HCT116 (cell line): Measurements from ENCODE around the gene GALNT16. TPM values are rescaled to one million over a fixed set of nuclear protein-coding genes. Genes with fewer than 3 reads are reported as not detected.

Source experiments
- ATAC-seq: fragments of 200-7000 bp; cut with Tn5 transposase; 2 replicates; pipeline ENCODE4 v1.9.1; 2020; ENCODE audit warnings: mild to moderate bottlenecking, moderate library complexity
- BruUV-seq: library from RNA; stranded (reverse); fragments of 400-500 nt; replicated peaks from 2 replicates; lab custom pipeline; 2021; lab: Mats Ljungman, UMichigan
- CTCF ChIA-PET: fragments of 300-600 bp; sonication (Branson Sonifier 250); formaldehyde crosslinking; loops from one replicate; lab custom pipeline; 2021; ENCODE audit warnings: antibody characterized with exemption; lab: Charles Lee
- POLR2A ChIA-PET: fragments of 300-600, 350-600 bp; sonication (Branson Sonifier 250); formaldehyde crosslinking; loops from one replicate; lab custom pipeline; 2021; ENCODE audit warnings: antibody characterized with exemption; lab: Charles Lee
- RAD21 ChIA-PET, 2 experiments: fragments of 300-600 bp; sonication (Branson Sonifier 250); formaldehyde crosslinking; loops; one replicate each; lab custom pipeline; 2023; ENCODE audit warnings: low total read pairs in 2 of 2; ENCODE audit not compliant: uncharacterized antibody in 2 of 2, unreplicated experiment in 2 of 2, low non-redundant PET in 1 of 2; lab: Charles Lee
- DNase-seq: peaks from one replicate; pipeline ENCODE4 v3.0.0-alpha.2; 2010; ENCODE audit warnings: low read depth, low spot score
- H2AFZ ChIP-seq: fragments of 200-600 bp; shearing (Covaris generic), sonication (generic); 2 replicates; pipeline ENCODE4 v1.6.1; 2017; ENCODE audit warnings: low read depth, mixed run types, mixed read lengths, antibody characterized with exemption, low read length; ENCODE audit not compliant: poor library complexity, severe bottlenecking
- H3K27ac ChIP-seq: 2 replicates; pipeline ENCODE4 v1.5.1; 2012; ENCODE audit warnings: low read depth, low read length
- H3K27me3 ChIP-seq: fragments of 200-600 bp; sonication (generic); 2 replicates; pipeline ENCODE4 v1.6.1; 2016; ENCODE audit warnings: mixed run types, low read length, mixed read lengths; ENCODE audit not compliant: insufficient read depth
- H3K36me3 ChIP-seq, 2 experiments: fragments of 200-500 bp in 1 of 2; fragments of 200-600 bp in 1 of 2; sonication (Bioruptor generic) in 1 of 2; sonication (generic) in 1 of 2; 2 replicates each; pipeline versions ENCODE4 v1.5.1 to v1.6.1; 2014 to 2016; ENCODE audit warnings: low read length in 2 of 2, inconsistent platforms in 1 of 2, mixed read lengths in 1 of 2, mixed run types in 1 of 2; ENCODE audit not compliant: insufficient read depth in 2 of 2, control insufficient read depth in 1 of 2
- H3K4me1 ChIP-seq, 2 experiments: fragments of 200-600 bp in 1 of 2; sonication (generic) in 1 of 2; 2 replicates each; pipeline versions ENCODE4 v1.5.1 to v1.6.1; 2012 to 2017; ENCODE audit warnings: low read length in 2 of 2, inconsistent platforms in 1 of 2, mild to moderate bottlenecking in 1 of 2, mixed read lengths in 1 of 2, mixed run types in 1 of 2, moderate library complexity in 1 of 2; ENCODE audit not compliant: insufficient read depth in 2 of 2, control insufficient read depth in 1 of 2
- H3K4me2 ChIP-seq: fragments of 200-600 bp; sonication (generic); 2 replicates; pipeline ENCODE4 v1.6.1; 2017; ENCODE audit warnings: mixed run types, low read length, mixed read lengths
- H3K4me3 ChIP-seq, 2 experiments: fragments of 200-600 bp in 1 of 2; sonication (generic) in 1 of 2; replicated peaks in 1 of 2; 2 replicates each; pipeline ENCODE4 v1.5.1; 2011 to 2016; ENCODE audit warnings: low read length in 2 of 2, control low read depth in 1 of 2, low read depth in 1 of 2, mild to moderate bottlenecking in 1 of 2, mixed read lengths in 1 of 2, mixed run types in 1 of 2
- H3K79me2 ChIP-seq: fragments of 200-600 bp; sonication (generic); 2 replicates; pipeline ENCODE4 v1.6.1; 2017; ENCODE audit warnings: mild to moderate bottlenecking, mixed run types, low read length, moderate library complexity, mixed read lengths; ENCODE audit not compliant: insufficient read depth
- H3K9ac ChIP-seq: fragments of 200-600 bp; sonication (generic); 2 replicates; pipeline ENCODE4 v1.6.1; 2016; ENCODE audit warnings: low read length, mixed read lengths
- H3K9me2 ChIP-seq: fragments of 200-600 bp; sonication (generic), shearing (Covaris generic); 2 replicates; pipeline ENCODE4 v1.6.1; 2017; ENCODE audit warnings: mixed run types, mild to moderate bottlenecking, moderate library complexity; ENCODE audit not compliant: insufficient read depth
- H3K9me3 ChIP-seq, 2 experiments: fragments of 200-500 bp in 1 of 2; fragments of 200-600 bp in 1 of 2; sonication (Bioruptor generic) in 1 of 2; sonication (generic) in 1 of 2; 2 replicates each; pipeline ENCODE4 v1.6.1; 2014 to 2017; ENCODE audit warnings: low read length in 2 of 2, mixed read lengths in 2 of 2, inconsistent platforms in 1 of 2, low read depth in 1 of 2, mild to moderate bottlenecking in 1 of 2, mixed run types in 1 of 2, moderate library complexity in 1 of 2; ENCODE audit not compliant: control insufficient read depth in 1 of 2, insufficient read depth in 1 of 2
- H4K20me1 ChIP-seq: fragments of 200-600 bp; sonication (generic), shearing (Covaris generic); 2 replicates; pipeline ENCODE4 v1.6.1; 2017; ENCODE audit warnings: mixed run types, mild to moderate bottlenecking, moderate library complexity; ENCODE audit not compliant: insufficient read depth
- ATF3 ChIP-seq: IDR thresholded peaks from 2 replicates; pipeline ENCODE4 v1.6.1; 2012
- CBX3 ChIP-seq: IDR thresholded peaks from 2 replicates; pipeline ENCODE4 v1.6.1; 2012; ENCODE audit warnings: low read depth
- CEBPB ChIP-seq: IDR thresholded peaks from 2 replicates; pipeline ENCODE4 v1.6.1; 2012; ENCODE audit warnings: low read depth
- CTCF ChIP-seq, 3 experiments: fragments of 200-600 bp in 1 of 3; sonication (generic) in 1 of 3; IDR thresholded peaks in 2 of 3; conservative IDR thresholded peaks in 1 of 3; 2 replicates each; pipeline ENCODE4 v1.5.1; 2012 to 2017; ENCODE audit warnings: low read depth in 2 of 3, low read length in 2 of 3, antibody characterized with exemption in 1 of 3, borderline replicate concordance in 1 of 3, control low read depth in 1 of 3, mild to moderate bottlenecking in 1 of 3, mixed read lengths in 1 of 3, mixed run types in 1 of 3, moderate library complexity in 1 of 3; ENCODE audit not compliant: insufficient read depth in 1 of 3
- ELF1 ChIP-seq: IDR thresholded peaks from 2 replicates; pipeline ENCODE4 v1.6.1; 2012; ENCODE audit warnings: low read depth, borderline replicate concordance
- EZH2 ChIP-seq: fragments of 200-600 bp; sonication (generic); IDR thresholded peaks from 2 replicates; pipeline ENCODE4 v1.6.1; 2017; ENCODE audit warnings: antibody characterized with exemption, mixed run types
- JUND ChIP-seq: IDR thresholded peaks from 2 replicates; pipeline ENCODE4 v1.6.1; 2012
- RAD21 ChIP-seq: IDR thresholded peaks from 2 replicates; pipeline ENCODE4 v1.6.1; 2012; ENCODE audit warnings: low read depth, mild to moderate bottlenecking
- REST ChIP-seq: IDR thresholded peaks from 2 replicates; pipeline ENCODE4 v1.6.1; 2012; ENCODE audit warnings: low read depth
- SIN3A ChIP-seq: IDR thresholded peaks from 2 replicates; pipeline ENCODE4 v1.6.1; 2012; ENCODE audit warnings: low read depth
- TCF7L2 ChIP-seq: IDR thresholded peaks from 2 replicates; pipeline ENCODE4 v1.7.0; 2011; ENCODE audit warnings: borderline replicate concordance, inconsistent platforms; ENCODE audit not compliant: insufficient read depth, insufficient read length; ENCODE audit errors: extremely low read depth
- ZFX ChIP-seq: fragments of 450-650 bp; IDR thresholded peaks from 2 replicates; pipeline ENCODE4 v1.6.1; 2017
- ZNF274 ChIP-seq: fragments of 200-500 bp; sonication (Bioruptor generic); IDR thresholded peaks from 2 replicates; pipeline ENCODE4 v1.6.1; 2014; ENCODE audit warnings: mild to moderate bottlenecking, low read depth, low read length, inconsistent platforms
- intact Hi-C: fragments of 100-400 bp; cut with micrococcal nuclease; formaldehyde crosslinking; loops from 2 replicates; pipeline ENCODE4 v1.10.0; 2022
- total RNA-seq: library from RNA; stranded (reverse); gene quantifications from one replicate; pipeline ENCODE4 v1.2.1, GENCODE V29; 2021; ENCODE audit not compliant: unreplicated experiment
- TF ChIP-seq, protein P1 (sequence below): IDR thresholded peaks from 2 replicates; pipeline ENCODE4 v1.6.1; 2012

The GALNT16 gene
- total RNA-seq, 1 experiment from 2014 or later, result 0.32 TPM

DNA sequence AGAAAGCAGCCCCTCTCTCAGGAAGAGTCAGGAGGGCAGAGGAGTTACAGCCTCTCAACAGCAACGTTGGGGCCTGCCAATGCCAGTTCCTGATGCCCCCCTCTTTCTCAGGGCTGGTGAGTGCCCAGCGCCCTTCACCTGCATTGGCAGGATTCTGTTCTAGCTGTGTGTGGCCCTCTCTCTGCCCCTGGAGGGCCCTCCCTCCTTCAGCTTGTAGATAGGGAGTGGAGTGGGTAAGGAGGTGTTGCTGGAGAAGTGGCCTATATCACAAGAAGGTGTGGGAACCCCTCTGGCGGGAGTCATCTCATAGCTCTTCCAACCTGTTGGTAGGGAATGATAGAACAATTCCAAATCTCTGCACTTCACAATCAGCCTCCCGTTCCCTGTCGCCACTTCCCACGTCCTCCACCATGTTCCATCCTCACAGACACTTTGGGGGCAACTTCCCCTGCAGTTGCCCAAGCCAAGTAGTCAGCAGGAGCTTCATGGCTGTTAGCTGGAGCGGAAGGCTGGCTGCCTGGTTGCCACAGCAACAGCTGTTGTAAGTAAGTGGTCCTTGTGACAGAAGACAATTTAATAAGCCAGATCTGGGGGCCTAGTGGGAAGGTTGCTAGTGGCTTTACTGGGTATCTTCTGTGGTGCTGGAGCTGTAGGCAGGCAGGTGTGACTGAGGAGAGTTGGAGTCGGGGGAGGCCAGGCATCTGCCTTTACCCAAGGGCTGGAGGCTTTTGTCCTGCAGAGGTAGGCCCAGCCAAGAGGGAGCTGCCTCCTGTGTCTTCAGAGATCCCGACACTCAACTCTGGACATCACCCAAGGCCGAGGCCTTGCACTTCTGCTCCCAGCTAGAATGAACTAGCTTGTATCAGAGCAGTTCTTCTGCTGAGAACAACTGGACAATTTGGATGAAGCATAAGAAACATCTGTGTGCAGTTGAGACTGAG lies 38.4 kb downstream of the GALNT16 start:
- Histone ChIP-seq H3K9ac (no peak overlapping the region), H3K27me3 (no peaks in the 10 kb centered on the region), H3K4me1 (no peaks in the 10 kb centered on the region)
- BruUV-seq, result no TSS peak
- no peak for ATAC-seq
- TF ChIP-seq REST (no peak), ZFX (no peak), CEBPB (no peak), SIN3A (no peak), EZH2 (no peak), ELF1 (no peak), JUND (no peak), ATF3 (no peak), CBX3 (no peak), CTCF (IDR thresholded peaks at IDR 0.05 in 2 of 3, conservative IDR thresholded peaks at IDR 0.05 in 1 of 3; ENCODE audit: borderline replicate concordance in 1 of 3, insufficient read depth in 1 of 3, low read depth in 2 of 3, low read length in 2 of 3) (no peak), RAD21 (no peak), ZNF274 (no peak), TCF7L2 (no peak)
- TF ChIP-seq, protein P1, sequence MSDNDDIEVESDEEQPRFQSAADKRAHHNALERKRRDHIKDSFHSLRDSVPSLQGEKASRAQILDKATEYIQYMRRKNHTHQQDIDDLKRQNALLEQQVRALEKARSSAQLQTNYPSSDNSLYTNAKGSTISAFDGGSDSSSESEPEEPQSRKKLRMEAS, result no peak
- TF ChIP-seq, all 23 proteins: peak for 0
- Histone ChIP-seq H2AFZ (no peak overlapping the region), H3K36me3 (no peaks in the 10 kb centered on the region), H4K20me1 (no peaks in the 10 kb centered on the region), H3K4me3 (no peak overlapping the region), H3K4me2 (no peak overlapping the region), H3K27ac (no peak overlapping the region), H3K9me2 (no peaks in the 10 kb centered on the region), H3K79me2 (no peaks in the 10 kb centered on the region), H3K9me3 (no peaks in the 10 kb centered on the region)
- ChIA-PET RAD21 (no interaction called here), CTCF (interaction anchor here (1.2 kb wide), 1 partner anchor 11 kb away, joined by 3 read pairs; no protein-coding TSS in a partner anchor), POLR2A (no interaction called here)
- intact Hi-C loops, result no loop called here
- DNase-seq, result no peak
